PC-9 (cell line): ENCODE data around the gene TRIM37. TPM values are rescaled to one million over a fixed set of nuclear protein-coding genes. Genes with fewer than 3 reads are reported as not detected.

ENCODE experiments used
- BruUV-seq: library from RNA; stranded (reverse); fragments of 400-500 nt; replicated peaks from 2 replicates; lab custom pipeline; 2021; lab: Mats Ljungman, UMichigan
- CTCF ChIA-PET: fragments of 300-600 bp; sonication (Branson Sonifier 250); formaldehyde crosslinking; loops from one replicate; lab custom pipeline; 2022; ENCODE audit warnings: antibody characterized with exemption; lab: Charles Lee
- POLR2A ChIA-PET: fragments of 300-600 bp; sonication (Branson Sonifier 250); formaldehyde crosslinking; loops from one replicate; lab custom pipeline; 2022; ENCODE audit warnings: antibody characterized with exemption; ENCODE audit not compliant: unreplicated experiment; lab: Charles Lee
- DNase-seq, 2 experiments: peaks; one replicate each; pipeline versions ENCODE4 v3.0.0 to v3.0.0-alpha.2; 2015 to 2022; ENCODE audit warnings: mixed read lengths in 1 of 2
- H2AFZ ChIP-seq: fragments of 200-600 bp; sonication (generic); 2 replicates; pipeline ENCODE4 v1.8.1; 2017; ENCODE audit warnings: antibody characterized with exemption
- H3F3A ChIP-seq: fragments of 200-600 bp; sonication (generic); 2 replicates; pipeline ENCODE4 v1.8.1; 2017; ENCODE audit warnings: antibody characterized with exemption, mild to moderate bottlenecking, low read depth; ENCODE audit not compliant: insufficient read depth
- H3K27ac ChIP-seq: fragments of 200-600 bp; sonication (generic); 2 replicates; pipeline ENCODE4 v1.6.1; 2016; ENCODE audit warnings: mixed run types
- H3K27me3 ChIP-seq: fragments of 200-600 bp; sonication (generic); 2 replicates; pipeline ENCODE4 v1.6.1; 2016; ENCODE audit warnings: low read depth, mixed run types; ENCODE audit not compliant: insufficient read depth
- H3K36me3 ChIP-seq: fragments of 200-600 bp; sonication (generic); 2 replicates; pipeline ENCODE4 v1.6.1; 2016; ENCODE audit warnings: low read depth, mixed run types
- H3K4me1 ChIP-seq: fragments of 200-600 bp; sonication (generic); replicated peaks from 2 replicates; pipeline ENCODE4 v1.6.1; 2016; ENCODE audit warnings: mixed run types; ENCODE audit not compliant: insufficient read depth
- H3K4me2 ChIP-seq: fragments of 200-600 bp; sonication (generic); 2 replicates; pipeline ENCODE4 v1.6.1; 2017; ENCODE audit warnings: mixed run types
- H3K4me3 ChIP-seq: fragments of 200-600 bp; sonication (generic); 2 replicates; pipeline ENCODE4 v1.6.1; 2016; ENCODE audit warnings: mixed run types
- H3K79me2 ChIP-seq: fragments of 200-600 bp; sonication (generic); 2 replicates; pipeline ENCODE4 v1.6.1; 2017; ENCODE audit warnings: low read depth, mixed run types
- H3K9me2 ChIP-seq: fragments of 200-600 bp; sonication (generic); 2 replicates; pipeline ENCODE4 v1.8.1; 2017; ENCODE audit warnings: mild to moderate bottlenecking; ENCODE audit not compliant: insufficient read depth
- H3K9me3 ChIP-seq: fragments of 200-600 bp; sonication (generic); 2 replicates; pipeline ENCODE4 v1.8.1; 2016; ENCODE audit warnings: low read depth; ENCODE audit not compliant: insufficient read depth
- H4K20me1 ChIP-seq: fragments of 200-600 bp; sonication (generic); 2 replicates; pipeline ENCODE4 v1.8.1; 2017; ENCODE audit not compliant: insufficient read depth
- EZH2 ChIP-seq: fragments of 200-600 bp; sonication (generic); IDR thresholded peaks from 2 replicates; pipeline ENCODE4 v1.8.0; 2017; ENCODE audit warnings: antibody characterized with exemption, low read depth
- intact Hi-C: fragments of 100-400 bp; cut with micrococcal nuclease; formaldehyde crosslinking; loops from one replicate; pipeline ENCODE4 v1.10.0; 2022; ENCODE audit not compliant: unreplicated experiment
- total RNA-seq: library from RNA; stranded (reverse); gene quantifications from 2 replicates; pipeline ENCODE4 v1.2.3, GENCODE V29; 2021
- TF ChIP-seq, protein P1 (sequence below): fragments of 200-600 bp; sonication (generic); conservative IDR thresholded peaks from 2 replicates; pipeline ENCODE4 v1.6.1; 2017; ENCODE audit warnings: mixed run types, antibody characterized with exemption, mild to moderate bottlenecking, moderate library complexity

The TRIM37 gene
- total RNA-seq, 1 experiment from 2014 or later, result 24.6 TPM

DNA sequence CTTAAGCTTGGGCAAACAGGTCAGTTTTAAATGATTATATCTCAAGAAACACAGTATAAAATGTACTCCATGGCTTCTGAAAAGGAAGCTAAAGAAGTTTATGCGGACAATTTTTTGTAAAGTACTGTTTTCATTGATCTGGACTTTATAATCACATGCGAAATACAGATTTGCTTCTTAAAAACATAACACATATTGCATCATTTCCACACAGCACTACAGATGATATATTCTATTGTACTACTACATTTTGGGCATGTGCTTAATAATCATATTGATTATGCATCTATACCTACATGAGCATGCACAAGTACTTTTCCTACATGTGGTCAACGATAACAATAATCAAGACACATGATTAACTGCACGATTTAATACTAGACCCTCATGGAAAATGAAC, 22.5 kb downstream of the TRIM37 start:
- no peak overlapping the region for H3K27ac ChIP-seq
- no peaks in the 10 kb centered on the region for H3K9me3 ChIP-seq
- H4K20me1 ChIP-seq, result peaks cover 4% of the 10 kb centered on the region; the same call in 1 of the 2 replicates
- intact Hi-C loops, result no loop called here
- H3K27me3 ChIP-seq, result no peaks in the 10 kb centered on the region
- peaks cover 6% of the 10 kb centered on the region; the same call in 1 of the 2 replicates for H3K4me1 ChIP-seq
- no peak for TF ChIP-seq EZH2
- TF ChIP-seq, protein P1, sequence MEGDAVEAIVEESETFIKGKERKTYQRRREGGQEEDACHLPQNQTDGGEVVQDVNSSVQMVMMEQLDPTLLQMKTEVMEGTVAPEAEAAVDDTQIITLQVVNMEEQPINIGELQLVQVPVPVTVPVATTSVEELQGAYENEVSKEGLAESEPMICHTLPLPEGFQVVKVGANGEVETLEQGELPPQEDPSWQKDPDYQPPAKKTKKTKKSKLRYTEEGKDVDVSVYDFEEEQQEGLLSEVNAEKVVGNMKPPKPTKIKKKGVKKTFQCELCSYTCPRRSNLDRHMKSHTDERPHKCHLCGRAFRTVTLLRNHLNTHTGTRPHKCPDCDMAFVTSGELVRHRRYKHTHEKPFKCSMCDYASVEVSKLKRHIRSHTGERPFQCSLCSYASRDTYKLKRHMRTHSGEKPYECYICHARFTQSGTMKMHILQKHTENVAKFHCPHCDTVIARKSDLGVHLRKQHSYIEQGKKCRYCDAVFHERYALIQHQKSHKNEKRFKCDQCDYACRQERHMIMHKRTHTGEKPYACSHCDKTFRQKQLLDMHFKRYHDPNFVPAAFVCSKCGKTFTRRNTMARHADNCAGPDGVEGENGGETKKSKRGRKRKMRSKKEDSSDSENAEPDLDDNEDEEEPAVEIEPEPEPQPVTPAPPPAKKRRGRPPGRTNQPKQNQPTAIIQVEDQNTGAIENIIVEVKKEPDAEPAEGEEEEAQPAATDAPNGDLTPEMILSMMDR, result no peak
- H3K4me2 ChIP-seq, result no peak overlapping the region
- H3K36me3 ChIP-seq, result peaks cover 16% of the 10 kb centered on the region; the same call in 1 of the 2 replicates
- H3K9me2 ChIP-seq, result no peaks in the 10 kb centered on the region
- H2AFZ ChIP-seq, result no peak overlapping the region
- BruUV-seq, result no TSS peak
- peaks cover 6% of the 10 kb centered on the region; the same call in 1 of the 2 replicates for H3F3A ChIP-seq
- ChIA-PET CTCF (no interaction called here), POLR2A (no interaction called here)
- H3K4me3 ChIP-seq, result no peak overlapping the region
- no peak for DNase-seq
- H3K79me2 ChIP-seq, result no peaks in the 10 kb centered on the region

DNA sequence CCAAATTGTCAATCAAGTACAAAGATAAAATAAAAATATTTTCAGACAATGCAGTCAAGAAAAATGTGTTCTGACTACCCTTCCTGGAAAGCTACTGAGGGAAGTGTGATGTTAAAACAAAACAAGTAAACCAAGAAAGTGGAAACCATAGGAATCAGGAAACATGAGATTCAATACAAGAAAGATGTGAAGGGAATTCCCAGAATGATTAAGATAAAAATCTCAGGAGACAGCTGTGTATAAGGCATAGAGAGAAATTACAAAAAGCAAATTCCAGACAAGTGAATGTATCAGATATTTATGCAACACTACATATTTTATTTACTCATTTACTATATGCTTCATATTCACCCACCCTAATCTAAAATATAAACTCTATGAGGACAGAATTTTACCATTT, 32.2 kb downstream of the TRIM37 start:
- H2AFZ ChIP-seq, result no peak overlapping the region
- DNase-seq, result peak in 1 of 2 experiments; percentile 78
- H3K79me2 ChIP-seq, result no peaks in the 10 kb centered on the region
- peaks cover 25% of the 10 kb centered on the region for H3K36me3 ChIP-seq
- CTCF ChIA-PET, result no interaction called here
- no peaks in the 10 kb centered on the region for H3K9me2 ChIP-seq
- no peaks in the 10 kb centered on the region for H3K9me3 ChIP-seq
- no TSS peak for BruUV-seq
- H3K4me2 ChIP-seq, result 0 out of 2 replicates have a peak overlapping the region, but pooled peaks have one; percentile 13
- H3K4me3 ChIP-seq, result no peak overlapping the region
- intact Hi-C loops, result no loop called here
- no peak for TF ChIP-seq EZH2
- TF ChIP-seq, protein P1, result no peak
- H3K4me1 ChIP-seq, result peaks cover 13% of the 10 kb centered on the region
- POLR2A ChIA-PET, result interaction anchor here (0.6 kb wide), 2 partner anchors 81 to 722 kb away, joined by 4 to 5 read pairs; partner anchors contain the start of genes PRR11 and SUPT4H1
- H3F3A ChIP-seq, result peaks cover 15% of the 10 kb centered on the region
- peak overlapping the region; percentile 48 for H3K27ac ChIP-seq
- H4K20me1 ChIP-seq, result no peaks in the 10 kb centered on the region
- no peaks in the 10 kb centered on the region for H3K27me3 ChIP-seq

DNA sequence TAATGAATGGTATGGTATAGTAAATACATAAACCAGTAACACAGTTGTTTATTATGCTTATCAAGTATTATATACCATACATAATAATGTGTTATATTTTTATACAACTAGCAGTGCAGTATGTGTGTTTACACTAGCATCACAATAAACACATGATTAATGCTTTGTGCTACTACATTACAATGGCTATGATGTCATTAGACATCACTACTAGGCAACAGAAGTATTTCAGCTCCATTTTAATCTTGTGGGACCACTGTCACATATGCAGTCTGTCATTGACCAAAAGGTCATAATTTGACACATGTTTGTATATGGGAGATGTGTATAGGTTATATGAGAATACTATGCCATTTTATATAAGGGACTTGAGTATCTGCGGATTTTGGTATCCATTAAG, 32.7 kb downstream of the TRIM37 start:
- intact Hi-C loops, result no loop called here
- Histone ChIP-seq H3F3A (peaks cover 15% of the 10 kb centered on the region), H3K27ac (peak overlapping the region; percentile 48), H3K4me3 (no peak overlapping the region), H3K9me3 (no peaks in the 10 kb centered on the region), H4K20me1 (no peaks in the 10 kb centered on the region), H2AFZ (no peak overlapping the region), H3K9me2 (no peaks in the 10 kb centered on the region), H3K4me1 (peaks cover 13% of the 10 kb centered on the region), H3K27me3 (no peaks in the 10 kb centered on the region), H3K36me3 (peaks cover 24% of the 10 kb centered on the region), H3K4me2 (no peak overlapping the region), H3K79me2 (no peaks in the 10 kb centered on the region)
- no TSS peak for BruUV-seq
- TF ChIP-seq EZH2, result no peak
- TF ChIP-seq, protein P1, result no peak
- POLR2A ChIA-PET, result no interaction called here
- DNase-seq, result no peak
- CTCF ChIA-PET, result no interaction called here
